ENCODE measurements around the gene CMTM1.
A peak's percentile ranks its signal among the peaks of the same experiment; 100 is the strongest.
"Not testable (repeated sequence)": the region's sequence is repeated elsewhere in the genome, so short reads cannot be mapped to it uniquely, and the experiment has no call there.

The CMTM1 gene

GRCh38 chr16:66594739-66595138, 28.5 kb downstream of the CMTM1 start:
- ATAC-seq: no peak

- not testable (repeated sequence) for ATAC-seq
Observed at GRCh38 chr16:66596559-66596958, 30.3 kb downstream of the CMTM1 start.

- peak; percentile 71 to 79 for ATAC-seq
Observed at GRCh38 chr16:66596986-66597848, 31.0 kb downstream of the CMTM1 start.

GRCh38 chr16:66598111-66598510, 31.9 kb downstream of the CMTM1 start:
- peak in 1 of 2 donors; percentile 54 for ATAC-seq

GRCh38 chr16:66599726-66600125, 33.5 kb downstream of the CMTM1 start:
- ATAC-seq: no peak

GRCh38 chr16:66600477-66600876, 34.2 kb downstream of the CMTM1 start:
- no peak for ATAC-seq

GRCh38 chr16:66601471-66601870, 35.2 kb downstream of the CMTM1 start:
- ATAC-seq: no peak

GRCh38 chr16:66603537-66604375, 37.5 kb downstream of the CMTM1 start:
- ATAC-seq: peak; percentile 54 to 55

GRCh38 chr16:66604376-66605176, 38.3 kb downstream of the CMTM1 start, which contains the start of gene CMTM3:
Gene CMTM3, plus strand, starts transcription at chr16:66604704. Its CDS starts 102 bp downstream, at chr16:66604806.
- ATAC-seq: peak; percentile 66 to 71

GRCh38 chr16:66605177-66605978, 39.1 kb downstream of the CMTM1 start:
- ATAC-seq: peak; percentile 13 to 19

GRCh38 chr16:66605979-66606751, 39.9 kb downstream of the CMTM1 start:
- ATAC-seq: no peak

GRCh38 chr16:66608241-66609138, 42.3 kb downstream of the CMTM1 start:
- peak; percentile 49 to 61 for ATAC-seq

GRCh38 chr16:66609139-66609510, 42.9 kb downstream of the CMTM1 start:
- no peak for ATAC-seq

GRCh38 chr16:66610111-66610820, 44.0 kb downstream of the CMTM1 start:
- no peak for ATAC-seq

GRCh38 chr16:66611911-66612310, 45.7 kb downstream of the CMTM1 start:
- not testable (repeated sequence) for ATAC-seq

GRCh38 chr16:66612422-66612821, 46.2 kb downstream of the CMTM1 start:
- no peak for ATAC-seq

- no peak for ATAC-seq
Observed at GRCh38 chr16:66614161-66614802, 48.0 kb downstream of the CMTM1 start.

GRCh38 chr16:66616169-66616568, 49.9 kb downstream of the CMTM1 start:
- ATAC-seq: no peak

GRCh38 chr16:66616592-66616991, 50.4 kb downstream of the CMTM1 start:
- ATAC-seq: no peak
